Hematopoietic multipotent progenitor cell treated with erythropoietin and hydrocortisone succinate and interleukin-3 and kit ligand, for 8 days (in vitro differentiated cells): ENCODE measurements around the gene LYL1.

ENCODE experiments used
- DNase-seq: peaks from one replicate; pipeline ENCODE4 v3.0.0-alpha.2; 2015

LYL1 gene

DNA sequence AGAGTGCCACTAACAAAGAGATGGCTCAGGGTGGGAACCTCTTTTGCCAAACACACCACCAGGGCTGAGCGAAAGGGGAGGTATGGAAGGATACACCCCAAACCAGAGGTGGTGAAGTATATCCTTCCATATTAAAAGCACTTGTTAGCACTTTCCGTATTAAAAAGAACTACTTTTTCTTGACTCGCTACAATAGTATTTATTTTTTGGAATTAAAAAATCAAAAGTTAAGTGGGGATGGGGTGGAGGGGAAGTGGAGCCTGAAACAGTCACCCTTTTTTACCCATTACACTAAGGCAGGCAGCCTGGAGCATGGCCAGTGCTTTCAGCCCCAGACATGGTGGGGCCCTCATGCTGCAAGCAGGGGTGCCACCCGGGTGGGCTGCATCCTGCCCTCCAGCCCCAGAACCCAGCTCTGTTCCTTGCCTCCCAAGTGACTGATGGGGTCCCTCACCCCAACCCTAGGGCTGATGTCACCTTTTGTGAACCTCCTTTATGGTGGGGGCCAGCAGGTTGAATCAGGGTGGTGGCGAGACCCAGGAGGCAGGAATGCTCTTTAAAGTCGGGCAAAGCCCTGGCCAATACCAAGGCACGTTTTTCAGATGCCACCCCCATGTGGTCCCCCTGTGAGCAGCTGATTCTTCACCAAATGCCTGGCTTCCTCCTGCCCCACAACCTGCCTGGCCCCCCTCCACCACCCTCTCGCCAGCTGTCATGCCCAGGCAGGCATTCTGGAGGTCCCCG lies 31.0 kb downstream of the LYL1 start:
- DNase-seq = no peak

DNA sequence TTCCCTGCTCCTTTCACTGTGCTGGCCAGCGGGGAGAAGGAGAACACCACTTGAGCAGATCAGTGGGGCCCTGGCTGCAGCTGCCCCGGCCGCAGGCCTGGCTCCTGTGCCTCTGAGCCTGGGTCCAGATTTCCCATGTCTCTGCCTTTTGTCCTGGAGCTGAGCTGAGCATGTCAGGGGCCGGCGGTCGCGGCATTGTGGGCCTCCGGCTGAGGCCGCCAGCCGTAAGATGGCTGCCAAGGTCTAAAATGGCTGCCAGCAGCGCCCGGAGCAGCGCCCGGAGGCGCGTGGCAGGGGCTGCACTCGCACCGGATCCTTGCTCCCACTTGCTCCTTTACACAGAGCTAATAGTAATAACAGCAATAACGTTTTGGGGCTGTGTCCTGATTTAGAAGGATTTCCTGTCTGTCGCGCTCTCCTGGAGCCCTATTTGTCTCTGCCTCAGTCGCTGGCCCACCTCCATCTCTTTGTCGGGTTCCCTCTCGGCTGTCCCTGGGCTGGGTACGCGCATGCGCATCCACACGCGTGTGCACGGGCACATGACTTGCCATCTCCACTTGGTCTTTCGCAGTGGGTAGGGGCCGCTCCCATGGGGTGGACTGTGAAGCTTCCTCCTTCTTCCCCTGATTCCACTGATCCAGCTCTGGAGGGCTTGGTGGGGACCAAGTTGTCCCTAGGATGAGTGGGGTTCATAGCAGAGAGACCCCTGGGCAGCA lies 32.1 kb downstream of the LYL1 start:
- DNase-seq = no peak

DNA sequence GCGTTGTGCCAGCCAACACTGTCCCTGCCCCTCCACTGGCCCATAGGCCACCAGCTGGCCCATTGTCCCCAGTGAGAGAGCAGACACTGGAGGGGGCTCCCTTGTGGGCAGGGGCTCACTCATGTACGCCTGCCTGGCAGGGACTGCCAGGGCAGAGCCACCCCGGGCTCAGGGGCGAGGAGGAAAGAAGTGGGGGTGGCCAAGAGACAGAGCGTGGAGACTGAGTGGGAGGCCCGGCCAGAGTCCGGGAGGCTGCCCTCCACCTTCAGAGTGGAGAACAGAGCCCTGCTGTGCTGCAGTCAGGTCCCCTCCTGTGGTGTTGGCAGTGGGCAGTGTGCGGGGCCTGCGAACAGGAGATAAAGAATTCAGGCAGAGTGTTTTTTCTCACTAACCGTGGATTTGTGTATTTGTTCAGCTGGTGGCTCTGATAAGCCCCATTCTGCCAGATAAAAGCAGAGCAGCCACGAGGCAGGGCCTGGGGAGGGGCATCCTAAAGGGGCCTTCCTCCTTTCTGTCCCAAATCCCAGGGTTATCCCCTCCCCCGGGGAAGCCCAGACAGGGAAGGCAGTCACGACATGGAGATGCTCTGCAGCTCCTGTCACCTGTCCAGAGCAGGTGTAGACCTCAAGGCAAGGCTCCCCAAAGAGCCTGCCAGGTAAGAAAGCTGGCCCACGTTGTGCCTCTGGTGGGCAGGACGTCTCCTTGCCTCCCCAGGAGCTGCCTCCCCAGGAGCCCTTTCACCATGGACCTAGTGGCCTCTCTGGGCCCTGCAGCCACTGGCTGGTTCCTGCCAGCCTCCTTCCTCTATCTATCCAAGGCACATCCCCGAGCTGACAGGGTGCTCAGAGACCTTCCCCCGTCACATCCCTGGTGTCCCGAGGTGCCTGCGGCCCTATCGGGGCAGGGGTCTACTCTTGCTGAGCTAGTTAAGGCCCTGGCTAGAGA lies 33.0 kb downstream of the LYL1 start:
- DNase-seq = peak; percentile 99

DNA sequence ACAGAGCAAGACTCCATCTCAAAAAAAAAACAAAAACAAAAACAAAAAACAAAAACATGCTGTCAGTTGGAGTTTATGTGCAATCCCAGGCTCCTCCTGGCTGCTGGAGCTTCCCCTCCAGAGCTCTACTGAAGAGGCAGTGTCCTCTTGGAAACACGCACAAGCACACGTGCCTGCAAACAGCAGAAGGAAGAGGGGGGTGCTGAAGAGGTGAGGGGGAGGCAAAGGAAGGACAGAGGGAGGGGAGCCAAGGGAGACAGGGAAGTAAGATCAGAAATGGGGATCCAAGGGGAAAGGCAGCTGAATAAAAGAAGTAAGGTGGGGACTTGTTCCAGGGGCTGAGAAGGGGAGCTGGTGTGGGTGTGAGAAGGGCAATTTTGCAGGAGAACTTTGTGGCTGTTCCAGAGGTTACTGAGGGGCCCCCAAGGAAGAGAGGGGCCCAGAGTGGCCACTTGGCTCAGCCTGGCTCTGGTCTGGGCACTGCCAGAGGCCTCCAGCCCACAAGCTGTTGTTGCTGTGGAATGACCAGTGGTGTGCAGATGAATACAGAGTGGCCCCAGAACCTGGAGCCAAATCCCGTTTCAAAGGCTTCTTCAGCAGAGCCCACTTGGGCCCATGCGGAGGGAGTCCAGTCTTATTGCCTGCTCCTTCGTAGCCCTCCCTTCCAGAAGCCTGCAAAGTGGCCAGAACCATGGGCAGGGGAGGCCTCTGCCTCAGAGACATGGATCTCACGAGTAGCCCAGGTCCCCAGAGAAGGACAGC lies 34.4 kb downstream of the LYL1 start:
- DNase-seq = peak; percentile 35

DNA sequence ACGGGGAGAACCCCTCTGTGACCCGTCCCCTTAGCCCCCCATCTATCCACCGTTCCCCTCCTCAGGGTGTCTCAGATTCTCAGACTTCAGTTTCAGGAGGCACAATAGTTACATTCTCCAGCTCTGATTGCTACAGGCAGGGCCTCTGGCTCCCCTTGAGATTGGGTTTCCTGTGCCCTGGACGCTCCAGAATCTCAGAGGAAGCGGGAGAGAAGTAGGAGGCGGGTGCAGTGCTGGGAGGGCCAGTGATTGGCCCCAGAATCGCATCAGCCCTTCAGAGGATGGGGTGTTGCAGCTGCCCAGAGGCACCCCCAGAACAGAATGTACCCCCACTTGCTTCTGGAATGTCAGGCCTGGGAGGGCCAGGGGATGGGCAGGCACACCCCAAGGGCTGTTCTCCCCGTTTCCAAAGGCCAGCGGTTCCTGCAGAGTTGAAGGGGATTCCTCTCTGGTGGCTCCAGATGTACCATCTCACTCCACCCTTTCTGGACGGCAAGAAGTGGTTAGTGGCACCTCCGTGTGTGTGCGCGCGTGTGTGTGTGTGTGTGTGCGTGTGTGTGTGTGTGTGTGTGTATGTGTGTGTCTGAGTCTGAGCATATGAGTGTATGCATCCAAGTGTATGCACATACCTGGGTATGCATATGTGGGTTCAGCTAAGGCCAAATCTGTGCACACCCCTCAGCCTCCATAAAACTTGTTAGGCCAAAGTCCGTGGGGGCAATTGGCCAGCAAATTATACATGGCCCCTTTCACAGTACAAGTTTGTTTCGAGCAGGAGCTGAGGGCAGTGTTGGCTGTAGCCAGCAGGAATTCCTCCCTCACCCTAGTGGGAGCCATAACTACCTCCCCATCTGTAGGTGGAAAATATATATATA lies 35.5 kb downstream of the LYL1 start:
- no peak for DNase-seq

DNA sequence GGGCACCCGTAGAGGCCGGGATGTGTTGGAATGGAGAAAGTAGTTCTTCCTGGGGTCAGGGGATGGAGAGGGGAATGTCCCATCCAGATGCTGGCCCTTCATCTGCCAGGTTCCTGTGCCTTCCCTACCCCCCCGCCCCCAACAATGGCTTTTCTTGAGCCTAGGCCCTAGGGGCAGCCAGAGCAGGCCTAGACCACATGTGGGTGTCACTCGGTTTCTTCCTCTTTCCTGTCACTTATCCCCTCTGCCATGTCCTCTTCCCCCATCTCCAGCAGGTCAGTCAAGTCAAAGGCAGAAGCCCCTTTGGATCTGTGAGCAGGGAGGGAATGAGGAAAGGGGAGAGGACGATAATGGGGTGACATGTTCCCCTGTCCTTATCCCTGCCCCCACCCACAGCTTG lies 36.4 kb downstream of the LYL1 start:
- DNase-seq = no peak

DNA sequence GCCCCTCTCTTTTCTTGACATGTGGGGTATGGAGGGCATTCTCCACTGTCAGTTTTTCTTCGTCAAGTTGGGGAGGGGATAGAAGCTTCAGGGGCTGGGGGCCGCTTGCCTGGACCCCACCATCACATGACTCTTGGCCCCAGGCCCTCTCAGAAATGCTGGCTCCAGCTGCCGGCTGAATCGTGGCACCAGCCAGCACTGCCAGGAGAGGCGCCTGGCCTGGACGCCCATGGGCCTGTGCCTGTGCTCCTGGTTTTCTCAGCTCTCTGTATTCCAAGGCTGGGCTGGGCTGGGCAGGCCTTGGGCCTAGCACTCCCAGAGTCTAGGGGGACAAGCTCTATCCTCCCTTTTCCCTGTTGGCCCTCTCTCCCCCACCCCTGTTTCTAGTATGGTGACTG lies 38.6 kb downstream of the LYL1 start:
- no peak for DNase-seq

DNA sequence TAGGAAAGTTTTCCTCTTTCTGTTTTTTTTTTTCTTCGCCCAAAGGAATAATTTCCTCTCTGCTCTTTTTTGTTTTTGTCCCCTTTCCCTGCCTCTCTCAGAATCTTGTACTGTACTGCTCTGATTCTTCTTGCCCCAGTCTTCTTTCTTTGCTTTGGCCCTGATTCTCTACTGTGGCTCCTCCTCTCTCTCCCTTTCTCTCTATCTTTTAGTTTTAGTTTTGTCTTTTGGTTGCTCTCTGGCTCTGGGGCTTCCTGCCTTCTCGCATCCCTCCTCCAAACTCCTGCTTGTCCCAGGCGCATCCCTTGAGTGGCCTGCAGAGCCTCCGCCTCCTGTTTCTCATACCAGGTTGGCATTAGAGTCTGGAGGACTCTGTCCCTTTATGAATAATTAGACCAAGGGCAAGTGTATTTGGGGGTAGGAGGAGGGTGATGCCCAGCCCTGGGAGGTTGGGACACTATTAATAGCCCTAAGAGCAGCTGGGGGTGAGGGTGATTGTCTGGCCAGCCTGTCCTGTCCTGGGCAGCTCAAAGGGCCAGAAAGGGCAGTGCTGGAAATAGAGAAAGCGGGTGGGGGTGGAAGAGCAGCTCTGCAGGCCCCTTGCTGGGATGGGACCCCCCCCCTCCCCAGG lies 39.1 kb downstream of the LYL1 start:
- no peak for DNase-seq

DNA sequence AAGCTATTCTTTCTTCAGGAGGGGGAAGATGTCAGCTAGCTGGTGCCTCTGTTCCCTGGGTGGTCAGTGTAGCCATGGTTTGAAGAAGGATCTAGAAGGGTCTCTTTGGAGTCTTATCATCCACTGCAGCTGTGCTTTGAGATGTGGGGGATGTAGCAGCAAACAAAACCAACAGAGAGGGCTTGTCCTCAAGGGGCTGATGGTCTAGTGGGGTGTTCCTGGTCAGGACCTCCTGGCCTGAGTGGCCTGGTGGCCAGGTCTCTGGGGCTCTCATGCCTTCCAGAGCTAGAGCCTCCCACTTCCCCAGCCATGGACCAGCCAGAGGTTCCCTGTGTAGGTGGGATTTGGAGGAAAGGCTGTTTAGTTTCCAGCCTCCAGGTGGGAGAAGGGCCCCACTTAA lies 40.3 kb downstream of the LYL1 start:
- no peak for DNase-seq

DNA sequence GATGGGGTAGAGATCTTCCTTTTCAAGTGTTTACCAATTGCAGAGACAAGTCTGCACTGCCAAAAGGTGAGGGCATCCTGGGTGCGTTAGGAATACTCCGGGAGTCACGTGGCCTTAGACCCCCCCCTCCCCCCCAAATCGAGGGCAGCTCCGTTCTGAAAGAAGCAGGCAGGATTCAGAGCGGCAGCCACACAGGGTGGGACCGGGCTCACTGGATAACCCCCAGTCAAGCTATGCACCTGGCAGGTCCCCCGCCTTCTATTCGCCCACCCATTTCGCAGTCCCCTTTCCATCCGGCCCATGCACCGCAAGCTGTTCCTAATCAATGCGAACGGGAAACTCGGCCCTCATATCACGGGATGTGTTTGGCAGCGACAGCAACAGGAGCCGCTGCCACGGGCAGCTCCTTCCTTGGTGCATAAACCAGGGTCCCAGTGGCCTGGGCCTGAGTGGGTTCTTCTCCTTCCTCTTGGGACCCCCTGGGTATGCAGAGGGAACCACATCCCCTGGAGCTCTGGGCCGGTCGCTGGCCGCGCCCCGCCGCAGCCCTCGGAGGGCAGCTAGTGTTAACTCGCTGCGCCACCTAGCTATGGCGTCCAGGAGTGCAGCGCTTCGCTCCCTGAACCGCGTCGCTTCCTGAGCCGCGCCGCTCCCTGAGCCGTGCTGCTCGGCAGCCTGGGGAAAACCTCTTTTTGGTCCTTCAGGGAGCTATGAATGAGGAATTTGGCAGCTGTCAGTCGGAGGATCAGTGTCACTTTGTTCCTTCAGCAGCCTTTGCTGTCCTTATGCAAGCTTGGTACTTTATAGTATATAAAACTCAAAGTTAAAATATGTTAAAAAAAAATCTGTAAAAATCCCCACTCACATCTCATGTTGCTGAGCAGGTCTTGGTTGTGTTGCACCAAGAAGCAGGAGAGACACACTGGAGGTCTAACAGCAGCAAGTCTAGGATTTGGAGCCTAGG lies 41.4 kb downstream of the LYL1 start:
- DNase-seq = peak; percentile 84

DNA sequence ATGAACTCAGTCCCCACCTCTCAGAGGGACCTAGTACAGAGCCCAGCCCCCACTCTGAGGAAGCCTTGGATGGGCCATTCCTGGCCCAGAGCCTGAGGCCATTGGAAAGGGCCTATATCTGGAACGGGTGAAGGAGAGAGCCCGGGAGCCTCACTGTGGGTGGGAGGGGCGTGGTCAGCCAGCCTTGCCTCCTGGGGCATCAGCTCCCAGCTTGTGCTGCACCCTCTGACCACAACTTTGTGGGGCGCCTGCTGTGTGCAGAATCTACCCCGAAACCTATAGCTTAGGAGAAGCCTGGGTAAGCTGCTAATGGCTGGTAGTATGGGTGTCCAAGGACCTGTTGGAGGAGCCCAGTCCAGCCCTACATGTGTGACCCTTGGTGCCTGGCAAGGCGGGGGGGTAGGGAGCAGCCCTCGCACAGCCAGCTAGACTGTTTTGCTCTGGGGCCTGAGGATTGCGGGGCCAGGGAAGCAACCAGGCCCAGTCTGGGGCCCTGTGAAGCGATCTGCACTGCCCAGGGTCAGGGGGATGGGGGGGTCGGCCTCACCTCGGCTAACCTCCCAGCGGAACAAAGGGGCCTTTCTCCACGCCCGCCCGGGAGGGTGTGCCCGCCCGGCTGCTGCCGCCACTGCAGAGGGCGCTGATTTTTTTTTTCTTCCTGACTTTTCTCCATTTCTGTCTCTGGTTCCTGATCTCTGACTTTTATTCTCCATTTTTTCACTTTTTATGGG lies 42.3 kb downstream of the LYL1 start:
- peak; percentile 77 for DNase-seq

DNA sequence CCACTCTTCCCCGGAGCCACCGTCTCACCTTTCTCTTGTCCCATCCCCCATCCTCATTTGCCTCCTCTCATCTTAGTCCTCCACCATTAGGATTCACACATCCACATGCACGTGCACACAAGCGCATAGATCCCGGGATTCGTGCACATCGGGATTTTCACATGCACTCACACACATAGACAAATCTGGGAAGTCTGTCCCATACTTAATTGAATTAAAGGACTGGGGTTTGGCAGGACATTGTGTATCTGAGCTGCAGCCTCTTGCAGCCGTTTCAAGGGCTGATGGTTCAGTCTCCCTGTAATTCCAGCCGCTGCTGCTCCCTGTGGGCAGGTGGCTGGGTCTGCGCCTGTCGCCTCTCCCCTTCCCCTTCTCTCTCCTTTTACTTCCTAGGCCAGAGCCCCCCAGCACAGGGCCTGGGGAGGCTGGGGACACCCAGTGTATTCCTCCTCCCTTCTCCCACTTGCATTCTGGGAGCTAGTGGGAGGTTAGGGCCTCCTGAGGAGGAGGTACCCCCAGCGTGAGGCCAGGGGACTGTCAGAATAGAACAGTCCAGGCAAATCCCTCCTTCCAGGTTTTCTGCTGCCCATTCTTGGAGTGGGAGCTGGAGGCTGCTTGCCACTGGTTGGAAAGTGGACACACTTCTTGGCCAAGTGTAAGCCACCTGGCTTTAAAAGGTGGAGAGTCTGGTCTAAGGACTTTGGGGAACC lies 43.6 kb downstream of the LYL1 start:
- DNase-seq = no peak

DNA sequence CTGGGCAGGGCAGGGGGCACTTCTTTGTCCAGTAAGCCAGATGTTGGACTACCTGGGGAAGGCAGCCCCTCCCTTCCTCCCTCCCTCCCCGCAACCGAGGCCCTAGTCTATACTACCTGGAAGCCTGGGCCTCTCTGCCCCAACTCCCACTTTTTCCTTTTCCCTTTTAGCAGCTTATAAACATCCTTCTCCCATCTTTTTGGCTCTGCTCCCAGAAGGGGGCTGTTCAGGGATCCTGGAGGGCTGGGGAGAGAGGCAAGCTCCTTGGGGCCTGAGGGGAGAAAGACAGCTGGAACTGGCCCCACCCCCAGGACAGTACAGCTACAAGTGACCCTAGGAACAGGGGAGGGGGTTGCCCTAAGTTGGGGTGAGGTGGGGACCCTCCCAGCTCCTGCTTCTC lies 44.9 kb downstream of the LYL1 start:
- DNase-seq = no peak

DNA sequence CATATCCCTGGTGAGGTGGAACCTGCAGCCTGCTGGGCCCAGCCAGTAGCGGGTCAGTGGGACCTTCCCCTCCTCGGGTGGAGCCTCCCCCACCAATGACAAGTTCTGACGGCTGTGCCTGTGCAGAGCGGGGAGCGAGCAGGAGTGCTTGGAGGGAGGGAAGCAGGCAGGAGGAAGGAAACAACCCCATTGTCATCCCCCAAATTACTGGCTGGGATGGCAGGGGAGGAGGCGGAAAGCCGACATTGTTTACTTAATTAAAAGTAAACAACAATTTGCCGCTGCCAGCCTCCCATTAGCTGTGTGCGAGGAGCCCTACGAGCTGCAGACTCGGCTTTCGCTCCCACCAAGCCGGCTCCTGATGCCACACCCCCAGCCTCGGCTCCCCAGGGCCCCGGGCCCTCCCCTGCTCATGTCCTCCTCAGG lies 45.5 kb downstream of the LYL1 start:
- no peak for DNase-seq

DNA sequence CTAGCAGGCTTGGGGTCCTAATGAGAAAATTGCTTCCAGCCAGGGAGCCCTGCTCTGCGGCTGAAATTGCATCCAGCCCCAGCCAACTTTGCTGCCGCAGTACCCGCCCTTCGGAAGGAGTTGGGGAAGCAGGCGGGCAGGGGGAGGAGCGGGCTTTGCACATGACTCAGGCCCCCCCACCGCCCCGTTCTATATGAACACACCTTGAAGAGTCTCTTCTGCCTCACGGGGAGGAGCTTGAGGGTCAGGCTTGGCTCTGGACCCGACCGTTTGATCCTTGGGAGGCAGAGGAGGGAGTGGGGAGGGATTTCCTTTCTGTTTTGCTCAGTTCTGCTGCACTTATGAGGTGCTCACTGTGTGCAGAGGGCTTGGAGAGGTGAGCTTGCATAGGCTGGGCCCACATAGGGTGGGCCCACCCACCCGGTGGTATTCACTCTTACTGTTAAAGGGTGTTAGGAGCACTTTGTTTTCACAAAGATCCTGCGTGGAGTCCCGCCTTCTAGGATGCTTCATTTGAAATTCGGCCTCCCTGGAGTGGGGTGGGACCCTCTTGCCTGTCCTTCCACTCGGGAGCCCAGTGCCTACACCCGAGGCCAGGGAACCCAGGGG lies 46.5 kb downstream of the LYL1 start:
- peak; percentile 35 for DNase-seq

DNA sequence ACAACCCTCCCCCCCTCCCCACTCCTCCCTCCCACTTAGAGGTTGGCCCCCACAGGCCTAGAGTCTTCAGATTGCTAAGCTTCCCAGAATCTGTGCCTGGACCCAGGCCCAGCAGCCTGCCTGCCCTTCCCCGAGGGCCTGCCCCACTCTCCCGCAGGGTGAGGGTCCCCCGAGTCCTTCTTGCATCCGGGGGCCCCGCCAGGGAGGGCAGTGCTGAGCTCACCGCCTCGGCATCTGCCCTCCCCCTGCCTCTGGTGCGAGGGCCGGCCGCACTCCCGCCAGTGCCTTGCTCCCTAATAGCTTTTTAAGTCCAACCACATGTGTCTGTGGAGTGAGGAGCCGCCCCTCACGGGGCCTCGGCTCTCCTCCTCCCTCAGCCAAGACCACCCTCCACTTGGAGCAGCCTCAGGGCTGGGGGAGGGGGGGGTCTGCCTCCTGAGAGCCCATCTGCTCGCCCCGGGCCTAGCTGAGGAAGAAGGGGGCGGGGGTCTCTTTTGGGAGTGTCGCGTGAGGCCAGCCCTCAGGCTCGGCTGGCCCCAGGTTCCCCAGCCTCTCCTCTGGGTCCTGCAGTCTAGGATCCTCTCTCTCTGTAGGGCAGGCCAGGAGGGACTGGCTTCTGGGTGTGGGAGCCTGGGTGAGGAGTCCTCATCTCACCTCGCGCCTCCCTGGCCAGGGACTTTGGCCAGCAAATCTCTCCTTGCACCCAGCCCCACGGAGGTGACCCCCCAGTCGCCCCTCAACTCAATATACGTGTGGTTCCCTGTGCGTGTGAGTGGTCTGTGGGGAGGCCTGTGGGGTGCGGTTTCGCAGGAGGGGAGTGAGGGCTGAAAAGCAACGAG lies 47.2 kb downstream of the LYL1 start:
- no peak for DNase-seq

DNA sequence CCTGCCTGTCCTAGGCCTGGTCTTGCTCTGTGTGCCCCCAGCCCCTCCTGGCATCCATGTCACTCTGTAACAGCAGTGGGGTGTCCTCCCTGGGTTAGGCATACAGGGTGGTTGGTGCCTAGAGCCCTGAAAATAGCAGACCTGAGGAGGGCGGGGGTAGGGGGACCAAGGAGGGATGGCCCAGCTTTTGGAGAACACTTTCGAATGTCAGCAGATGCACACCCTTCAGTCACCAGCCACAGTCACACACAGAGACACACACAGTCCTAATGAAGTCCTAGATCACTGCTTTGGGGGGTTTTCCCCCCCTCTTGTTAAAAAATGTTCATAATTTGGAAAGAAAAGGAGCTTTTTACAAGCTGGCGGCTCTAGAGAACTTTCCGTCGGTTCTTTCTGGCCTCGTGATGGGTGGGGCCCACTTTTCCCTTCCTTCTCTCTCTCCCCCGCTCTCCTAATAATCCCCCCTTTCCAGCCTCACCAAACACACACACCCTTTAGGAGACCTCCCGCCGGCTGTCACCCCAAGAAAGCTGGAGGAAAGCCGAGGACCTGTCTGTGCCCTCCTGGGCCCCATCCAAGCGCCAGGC lies 47.9 kb downstream of the LYL1 start:
- DNase-seq = no peak
